ENCODE measurements around the gene LRCH3. TPM values are rescaled to one million over a fixed set of nuclear protein-coding genes. Genes with fewer than 3 reads are reported as not detected.
A peak's percentile ranks its signal among the peaks of the same experiment; 100 is the strongest.

Gene LRCH3
- total RNA-seq, 4 donors from 2014 or later = 47.3 to 74.1 (median 70.6) TPM

- no peak for DNase-seq (ENCODE audit: low spot score in 2 of 2)
- peak overlapping the region in 1 of 4 donors; percentile 37 for H3K27ac ChIP-seq
- peaks cover 0 to 51% (median 26%) of the 10 kb centered on the region in 4 donors for H3K4me1 ChIP-seq
- H3K27me3 ChIP-seq = no peaks in the 10 kb centered on the region
- TF ChIP-seq CTCF (IDR thresholded peaks at IDR 0.05) (no peak), POLR2A (IDR thresholded peaks at IDR 0.05) (no peak), EP300 (IDR thresholded peaks at IDR 0.05) (no peak)
- H3K4me3 ChIP-seq = no peak overlapping the region
- 47 to 51% methylated on average over 4 of the region's 4 CpGs for WGBS, 2 donors
- H3K36me3 ChIP-seq = no peaks in the 10 kb centered on the region
- no peaks in the 10 kb centered on the region for H3K9me3 ChIP-seq
Observed at GRCh38 chr3:197796087-197796486, 5.0 kb downstream of the LRCH3 start.

GRCh38 chr3:197798863-197799262 is 7.8 kb downstream of the LRCH3 start:
- Histone ChIP-seq H3K36me3 (no peaks in the 10 kb centered on the region), H3K4me3 (no peak overlapping the region), H3K27me3 (no peaks in the 10 kb centered on the region), H3K9me3 (no peaks in the 10 kb centered on the region), H3K27ac (no peak overlapping the region), H3K4me1 (peaks cover 0 to 59% (median 25%) of the 10 kb centered on the region in 4 donors)
- no peak for DNase-seq (ENCODE audit: low spot score in 2 of 2)
- TF ChIP-seq EP300 (IDR thresholded peaks at IDR 0.05) (no peak), POLR2A (IDR thresholded peaks at IDR 0.05) (no peak), CTCF (IDR thresholded peaks at IDR 0.05) (no peak)
- WGBS, 2 donors = 43 to 48% methylated on average over 3 of the region's 3 CpGs

GRCh38 chr3:197800379-197800778 is 9.3 kb downstream of the LRCH3 start:
- Histone ChIP-seq H3K4me3 (no peak overlapping the region), H3K36me3 (no peaks in the 10 kb centered on the region), H3K27me3 (no peaks in the 10 kb centered on the region), H3K9me3 (no peaks in the 10 kb centered on the region), H3K4me1 (peaks cover 0 to 50% (median 16%) of the 10 kb centered on the region in 4 donors), H3K27ac (no peak overlapping the region)
- DNase-seq (ENCODE audit: low spot score in 2 of 2) = no peak
- TF ChIP-seq EP300 (IDR thresholded peaks at IDR 0.05) (no peak), CTCF (IDR thresholded peaks at IDR 0.05) (no peak), POLR2A (IDR thresholded peaks at IDR 0.05) (no peak)
- 76 to 79% methylated on average over 3 of the region's 3 CpGs for WGBS, 2 donors

- Histone ChIP-seq H3K4me1 (peaks cover 0 to 61% (median 16%) of the 10 kb centered on the region in 4 donors), H3K27ac (peak overlapping the region in 1 of 4 donors; percentile 45), H3K27me3 (no peaks in the 10 kb centered on the region), H3K36me3 (no peaks in the 10 kb centered on the region), H3K9me3 (no peaks in the 10 kb centered on the region), H3K4me3 (no peak overlapping the region)
- peak in 1 of 5 experiments; percentile 24 for TF ChIP-seq CTCF (IDR thresholded peaks at IDR 0.05)
- TF ChIP-seq POLR2A (IDR thresholded peaks at IDR 0.05) = no peak
- WGBS, 2 donors = 52 to 68% methylated on average over 8 of the region's 8 CpGs
- peak in 1 of 2 donors; percentile 27 for DNase-seq (ENCODE audit: low spot score in 2 of 2)
Observed at GRCh38 chr3:197801891-197802778, 11.1 kb downstream of the LRCH3 start.

- WGBS, 2 donors = 93 to 94% methylated on average over 3 of the region's 3 CpGs
- Histone ChIP-seq H3K36me3 (no peaks in the 10 kb centered on the region), H3K4me1 (peaks cover 0 to 61% (median 16%) of the 10 kb centered on the region in 4 donors), H3K27me3 (no peaks in the 10 kb centered on the region), H3K27ac (peak overlapping the region in 1 of 4 donors; percentile 1), H3K9me3 (no peaks in the 10 kb centered on the region), H3K4me3 (no peak overlapping the region)
- TF ChIP-seq POLR2A (IDR thresholded peaks at IDR 0.05) = no peak
- TF ChIP-seq EP300 (IDR thresholded peaks at IDR 0.05) = no peak
- no peak for TF ChIP-seq CTCF (IDR thresholded peaks at IDR 0.05)
- DNase-seq (ENCODE audit: low spot score in 2 of 2) = no peak
Observed at GRCh38 chr3:197802779-197803459, 11.9 kb downstream of the LRCH3 start.

All from tibial nerve (tissue), 4 donors.